ENCODE measurements around the gene KRTAP4-2. TPM values are rescaled to one million over a fixed set of nuclear protein-coding genes. Genes with fewer than 3 reads are reported as not detected.
"Not testable (repeated sequence)": the region's sequence is repeated elsewhere in the genome, so short reads cannot be mapped to it uniquely, and the experiment has no call there.

The KRTAP4-2 gene
- total RNA-seq, 1 donor from 2014 or later, result not detected

- no peaks in the 10 kb centered on the region for H3K27me3 ChIP-seq (ENCODE audit: control insufficient read depth, insufficient read depth, low read length)
- no peaks in the 10 kb centered on the region for H3K36me3 ChIP-seq (ENCODE audit: control insufficient read depth, insufficient read depth, low read length)
- TF ChIP-seq, protein P1, sequence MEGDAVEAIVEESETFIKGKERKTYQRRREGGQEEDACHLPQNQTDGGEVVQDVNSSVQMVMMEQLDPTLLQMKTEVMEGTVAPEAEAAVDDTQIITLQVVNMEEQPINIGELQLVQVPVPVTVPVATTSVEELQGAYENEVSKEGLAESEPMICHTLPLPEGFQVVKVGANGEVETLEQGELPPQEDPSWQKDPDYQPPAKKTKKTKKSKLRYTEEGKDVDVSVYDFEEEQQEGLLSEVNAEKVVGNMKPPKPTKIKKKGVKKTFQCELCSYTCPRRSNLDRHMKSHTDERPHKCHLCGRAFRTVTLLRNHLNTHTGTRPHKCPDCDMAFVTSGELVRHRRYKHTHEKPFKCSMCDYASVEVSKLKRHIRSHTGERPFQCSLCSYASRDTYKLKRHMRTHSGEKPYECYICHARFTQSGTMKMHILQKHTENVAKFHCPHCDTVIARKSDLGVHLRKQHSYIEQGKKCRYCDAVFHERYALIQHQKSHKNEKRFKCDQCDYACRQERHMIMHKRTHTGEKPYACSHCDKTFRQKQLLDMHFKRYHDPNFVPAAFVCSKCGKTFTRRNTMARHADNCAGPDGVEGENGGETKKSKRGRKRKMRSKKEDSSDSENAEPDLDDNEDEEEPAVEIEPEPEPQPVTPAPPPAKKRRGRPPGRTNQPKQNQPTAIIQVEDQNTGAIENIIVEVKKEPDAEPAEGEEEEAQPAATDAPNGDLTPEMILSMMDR (IDR thresholded peaks at IDR 0.05; ENCODE audit: insufficient read depth, low read length, poor library complexity, severe bottlenecking), result no peak
- no peak for DNase-seq (ENCODE audit: low read depth)
- H3K4me3 ChIP-seq (ENCODE audit: low read depth, low read length), result no peak overlapping the region
Measured at GRCh38 chr17:41145261-41145660, 32.8 kb downstream of the KRTAP4-2 start.

- no peaks in the 10 kb centered on the region for H3K27me3 ChIP-seq (ENCODE audit: control insufficient read depth, insufficient read depth, low read length)
- TF ChIP-seq, protein P1 (IDR thresholded peaks at IDR 0.05; ENCODE audit: insufficient read depth, low read length, poor library complexity, severe bottlenecking), result no peak
- H3K4me3 ChIP-seq (ENCODE audit: low read depth, low read length), result no peak overlapping the region
Measured at GRCh38 chr17:41144846-41145245, 33.2 kb downstream of the KRTAP4-2 start.

GRCh38 chr17:41141361-41141760 lies 36.7 kb downstream of the KRTAP4-2 start:
- no peaks in the 10 kb centered on the region for H3K36me3 ChIP-seq (ENCODE audit: control insufficient read depth, insufficient read depth, low read length)
- no peak overlapping the region for H3K4me3 ChIP-seq (ENCODE audit: low read depth, low read length)
- no peak for DNase-seq (ENCODE audit: low read depth)
- TF ChIP-seq, protein P1 (IDR thresholded peaks at IDR 0.05; ENCODE audit: insufficient read depth, low read length, poor library complexity, severe bottlenecking), result no peak
- no peaks in the 10 kb centered on the region for H3K27me3 ChIP-seq (ENCODE audit: control insufficient read depth, insufficient read depth, low read length)

More at GRCh38 chr17:41144846-41145245, 33.2 kb downstream of the KRTAP4-2 start:
- no peak for DNase-seq (ENCODE audit: low read depth)
- no peaks in the 10 kb centered on the region for H3K36me3 ChIP-seq (ENCODE audit: control insufficient read depth, insufficient read depth, low read length)

DNA sequence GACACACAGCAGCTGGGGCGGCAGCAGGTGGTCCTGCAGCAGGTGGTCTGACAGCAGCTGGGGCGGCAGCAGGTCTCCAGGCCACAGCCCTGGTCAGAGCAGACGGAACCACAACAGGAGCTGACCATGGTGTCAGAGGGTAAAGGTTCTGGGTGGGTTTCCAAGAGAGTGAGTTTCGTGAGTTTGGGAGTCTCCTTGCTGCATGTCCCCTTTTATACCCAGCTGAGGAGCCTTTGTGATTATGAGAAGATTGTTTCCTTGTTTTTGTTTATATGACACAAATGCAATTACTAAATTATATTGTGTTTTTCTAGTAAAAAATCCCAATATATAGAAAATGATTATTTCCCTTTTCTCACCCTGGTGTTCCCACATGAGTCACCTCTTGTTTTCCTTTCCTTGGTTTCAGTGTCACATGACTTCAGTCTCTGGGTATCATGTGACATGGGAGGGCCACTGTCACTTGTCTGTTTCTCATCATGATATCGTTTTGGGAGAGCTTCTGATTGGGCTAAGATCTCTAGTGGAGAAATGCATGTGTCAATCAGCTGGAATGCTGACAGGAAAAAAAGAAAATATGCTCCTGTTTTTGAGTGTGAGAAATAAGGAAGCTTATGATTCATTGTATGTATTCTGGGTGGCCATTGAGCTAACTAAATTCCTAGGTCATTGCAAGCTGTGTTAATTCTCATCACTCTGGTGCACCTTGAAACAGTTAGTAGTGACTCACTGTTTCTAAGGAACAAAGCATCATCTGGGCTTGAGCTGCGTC lies 37.5 kb downstream of the KRTAP4-2 start, which contains the start of gene KRTAP4-6:
TSS of gene KRTAP4-6 (minus strand) at position 185 of the 772 bp plus-strand sequence. CDS start at position 128, 57 bp downstream.
- no peaks in the 10 kb centered on the region for H3K27me3 ChIP-seq (ENCODE audit: control insufficient read depth, insufficient read depth, low read length)
- TF ChIP-seq, protein P1 (IDR thresholded peaks at IDR 0.05; ENCODE audit: insufficient read depth, low read length, poor library complexity, severe bottlenecking), result no peak
- peak; percentile 92 for DNase-seq (ENCODE audit: low read depth)
- H3K4me3 ChIP-seq (ENCODE audit: low read depth, low read length), result no peak within 1 kb of the TSS
- no peaks in the 10 kb centered on the region for H3K36me3 ChIP-seq (ENCODE audit: control insufficient read depth, insufficient read depth, low read length)

GRCh38 chr17:41139865-41140264 lies 38.2 kb downstream of the KRTAP4-2 start:
- not testable (repeated sequence) for H3K4me3 ChIP-seq (ENCODE audit: low read depth, low read length); H3K36me3 ChIP-seq (ENCODE audit: control insufficient read depth, insufficient read depth, low read length); H3K27me3 ChIP-seq (ENCODE audit: control insufficient read depth, insufficient read depth, low read length); DNase-seq (ENCODE audit: low read depth)

DNA sequence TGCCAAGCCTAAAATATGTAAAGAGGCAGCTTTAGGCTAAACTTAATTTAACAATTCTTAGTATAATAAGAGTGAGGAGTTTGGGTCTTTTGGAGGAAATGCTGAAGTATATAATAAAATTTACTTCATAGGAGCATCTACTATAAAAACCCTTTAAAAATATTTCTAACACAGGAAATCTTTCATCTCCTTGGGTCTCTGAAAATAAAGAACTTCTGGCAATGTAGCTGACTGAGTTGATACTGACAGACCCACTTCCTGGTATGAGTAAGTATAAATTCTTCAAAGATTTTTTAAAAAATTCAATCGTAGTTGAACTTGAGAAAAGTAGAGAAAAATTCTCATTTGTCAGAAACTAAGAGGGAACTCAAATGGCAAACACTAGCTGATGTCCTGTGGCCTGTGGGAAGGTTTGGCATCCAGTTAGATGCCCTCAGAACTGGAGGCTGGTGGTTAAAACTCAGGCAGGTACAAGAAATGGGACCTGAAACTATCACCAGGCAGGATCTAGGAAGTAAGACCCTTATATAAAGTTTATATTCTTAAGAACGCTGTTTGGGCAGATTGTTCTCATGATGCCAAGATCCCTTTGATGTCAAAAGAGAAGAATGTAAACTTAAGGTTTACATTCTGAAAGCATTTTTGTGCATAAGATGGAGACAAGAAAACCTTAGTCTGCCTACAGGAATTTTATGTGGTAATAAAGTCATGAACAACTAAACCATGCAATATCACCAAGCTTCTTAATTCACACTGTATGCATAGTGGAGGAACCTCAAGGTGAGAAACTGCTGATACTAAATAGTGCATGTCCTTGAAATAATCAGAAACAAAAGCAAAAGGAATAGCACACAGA lies 43.9 kb downstream of the KRTAP4-2 start:
- no peak for DNase-seq (ENCODE audit: low read depth)
- H3K27me3 ChIP-seq (ENCODE audit: control insufficient read depth, insufficient read depth, low read length), result no peaks in the 10 kb centered on the region
- TF ChIP-seq, protein P1 (IDR thresholded peaks at IDR 0.05; ENCODE audit: insufficient read depth, low read length, poor library complexity, severe bottlenecking), result no peak

More for the DNA sequence above, 43.9 kb downstream of the KRTAP4-2 start:
- Histone ChIP-seq H3K4me3 (ENCODE audit: low read depth, low read length) (no peak overlapping the region), H3K36me3 (ENCODE audit: control insufficient read depth, insufficient read depth, low read length) (no peaks in the 10 kb centered on the region)
